SK-N-MC (cell line): ENCODE data around the gene ARMH4.

ENCODE experiments used
- DNase-seq: peaks from one replicate; pipeline ENCODE4 v3.0.0-alpha.2; 2011; ENCODE audit warnings: low read depth, low spot score
- H3K27ac ChIP-seq: fragments of 200-600 bp; sonication (generic); 2 replicates; pipeline ENCODE4 v1.5.1; 2016; ENCODE audit warnings: mixed run types
- H3K36me3 ChIP-seq: fragments of 200-600 bp; sonication (generic); 2 replicates; pipeline ENCODE4 v1.6.1; 2017; ENCODE audit warnings: antibody characterized with exemption, low read length, mixed read lengths; ENCODE audit not compliant: insufficient read depth
- H3K4me3 ChIP-seq: fragments of 200-600 bp; sonication (generic); 2 replicates; pipeline ENCODE4 v1.5.1; 2016
- H3K9ac ChIP-seq: fragments of 200-600 bp; sonication (generic); 2 replicates; pipeline ENCODE4 v1.8.0; 2017; ENCODE audit warnings: mixed run types, mixed read lengths; ENCODE audit not compliant: insufficient read length
- H3K9me3 ChIP-seq: fragments of 200-600 bp; sonication (generic); 2 replicates; pipeline ENCODE4 v1.6.1; 2017; ENCODE audit warnings: low read depth, mild to moderate bottlenecking, antibody characterized with exemption, low read length, moderate library complexity, mixed read lengths
- EZH2 ChIP-seq: fragments of 200-600 bp; sonication (generic); IDR thresholded peaks from one replicate; pipeline ENCODE4 v1.6.1; 2017; ENCODE audit warnings: antibody characterized with exemption
- FOXP2 ChIP-seq: optimal IDR thresholded peaks from 2 replicates; pipeline ENCODE3; 2011; ENCODE audit warnings: mild to moderate bottlenecking, moderate library complexity; ENCODE audit not compliant: insufficient read depth; ENCODE audit errors: extremely low read length, control extremely low read depth
- POLR2AphosphoS5 ChIP-seq: IDR thresholded peaks from 2 replicates; pipeline ENCODE4 v1.6.1; 2012; ENCODE audit warnings: mild to moderate bottlenecking, low read depth, low read length, borderline replicate concordance

ARMH4 gene

GRCh38 chr14:58014778-58015177, 137.2 kb downstream of the ARMH4 start:
- Histone ChIP-seq H3K36me3 (no peaks in the 10 kb centered on the region), H3K4me3 (no peak overlapping the region), H3K27ac (no peak overlapping the region), H3K9me3 (no peaks in the 10 kb centered on the region), H3K9ac (no peak overlapping the region)
- TF ChIP-seq FOXP2 (no peak), EZH2 (no peak), POLR2AphosphoS5 (no peak)
- no peak for DNase-seq

- no peak overlapping the region for H3K4me3 ChIP-seq
- DNase-seq, result no peak
- no peak overlapping the region for H3K27ac ChIP-seq
- H3K9ac ChIP-seq, result no peak overlapping the region
- no peaks in the 10 kb centered on the region for H3K9me3 ChIP-seq
- TF ChIP-seq POLR2AphosphoS5 (no peak), EZH2 (no peak), FOXP2 (no peak)
- no peaks in the 10 kb centered on the region for H3K36me3 ChIP-seq
These were observed 149.4 kb downstream of the ARMH4 start for GRCh38 chr14:58002618-58003017.

- Histone ChIP-seq H3K9ac (no peak overlapping the region), H3K27ac (no peak overlapping the region), H3K36me3 (no peaks in the 10 kb centered on the region), H3K9me3 (no peaks in the 10 kb centered on the region), H3K4me3 (no peak overlapping the region)
- DNase-seq, result no peak
- TF ChIP-seq EZH2 (no peak), FOXP2 (no peak), POLR2AphosphoS5 (no peak)
These were observed 152.0 kb downstream of the ARMH4 start for GRCh38 chr14:57999979-58000378.

- no peak for DNase-seq
- H3K36me3 ChIP-seq, result no peaks in the 10 kb centered on the region
- H3K4me3 ChIP-seq, result no peak overlapping the region
These were observed 152.5 kb downstream of the ARMH4 start for GRCh38 chr14:57999471-57999870.

GRCh38 chr14:57998766-57999165, 153.2 kb downstream of the ARMH4 start:
- DNase-seq, result peak; percentile 92
- Histone ChIP-seq H3K9ac (no peak overlapping the region), H3K27ac (no peak overlapping the region), H3K9me3 (no peaks in the 10 kb centered on the region), H3K4me3 (no peak overlapping the region), H3K36me3 (no peaks in the 10 kb centered on the region)
- TF ChIP-seq POLR2AphosphoS5, result peak; percentile 47; the same call in 1 of the 2 replicates
- no peak for TF ChIP-seq FOXP2
- no peak for TF ChIP-seq EZH2

More at GRCh38 chr14:57999471-57999870, 152.5 kb downstream of the ARMH4 start:
- H3K9me3 ChIP-seq, result no peaks in the 10 kb centered on the region
- TF ChIP-seq POLR2AphosphoS5 (no peak), EZH2 (no peak), FOXP2 (no peak)
- H3K27ac ChIP-seq, result no peak overlapping the region
- no peak overlapping the region for H3K9ac ChIP-seq

- H3K36me3 ChIP-seq, result no peaks in the 10 kb centered on the region
- TF ChIP-seq POLR2AphosphoS5 (no peak), FOXP2 (no peak), EZH2 (no peak)
- H3K27ac ChIP-seq, result no peak overlapping the region
- H3K4me3 ChIP-seq, result no peak overlapping the region
- no peaks in the 10 kb centered on the region for H3K9me3 ChIP-seq
- H3K9ac ChIP-seq, result no peak overlapping the region
- DNase-seq, result no peak
These were observed 160.7 kb downstream of the ARMH4 start for GRCh38 chr14:57991353-57991752.

- Histone ChIP-seq H3K36me3 (no peaks in the 10 kb centered on the region), H3K9ac (no peak overlapping the region), H3K9me3 (no peaks in the 10 kb centered on the region), H3K27ac (no peak overlapping the region), H3K4me3 (no peak overlapping the region)
- TF ChIP-seq FOXP2, result no peak
- TF ChIP-seq POLR2AphosphoS5, result no peak
- no peak for TF ChIP-seq EZH2
- DNase-seq, result no peak
These were observed 163.6 kb downstream of the ARMH4 start for GRCh38 chr14:57988445-57988844.

- Histone ChIP-seq H3K9me3 (no peaks in the 10 kb centered on the region), H3K36me3 (no peaks in the 10 kb centered on the region), H3K9ac (no peak overlapping the region), H3K27ac (no peak overlapping the region), H3K4me3 (no peak overlapping the region)
- TF ChIP-seq FOXP2 (no peak), EZH2 (no peak), POLR2AphosphoS5 (no peak)
- DNase-seq, result no peak
These were observed 164.3 kb downstream of the ARMH4 start for GRCh38 chr14:57987596-57988300.

- Histone ChIP-seq H3K36me3 (no peaks in the 10 kb centered on the region), H3K9ac (no peak overlapping the region), H3K27ac (no peak overlapping the region), H3K4me3 (no peak overlapping the region), H3K9me3 (no peaks in the 10 kb centered on the region)
- no peak for DNase-seq
- TF ChIP-seq EZH2, result no peak
- no peak for TF ChIP-seq FOXP2
- no peak for TF ChIP-seq POLR2AphosphoS5
These were observed 165.0 kb downstream of the ARMH4 start for GRCh38 chr14:57987051-57987450.
